OCI-LY1 (cell line): ENCODE data around the gene FAM168A.

Source experiments
- EZH2 ChIP-seq: fragments of 200-600 bp; sonication (generic), shearing (Covaris generic); IDR thresholded peaks from 2 replicates; pipeline ENCODE4 v1.8.0; 2017; ENCODE audit warnings: borderline replicate concordance, mixed run types, mild to moderate bottlenecking, antibody characterized with exemption, low read length, moderate library complexity, mixed read lengths
- TF ChIP-seq, protein P1 (sequence below): fragments of 200-600 bp; sonication (generic), shearing (Covaris generic); IDR thresholded peaks from 2 replicates; pipeline ENCODE4 v1.5.1; 2017; ENCODE audit warnings: mild to moderate bottlenecking, antibody characterized with exemption, low read length, moderate library complexity, mixed read lengths

- TF ChIP-seq, protein P1, sequence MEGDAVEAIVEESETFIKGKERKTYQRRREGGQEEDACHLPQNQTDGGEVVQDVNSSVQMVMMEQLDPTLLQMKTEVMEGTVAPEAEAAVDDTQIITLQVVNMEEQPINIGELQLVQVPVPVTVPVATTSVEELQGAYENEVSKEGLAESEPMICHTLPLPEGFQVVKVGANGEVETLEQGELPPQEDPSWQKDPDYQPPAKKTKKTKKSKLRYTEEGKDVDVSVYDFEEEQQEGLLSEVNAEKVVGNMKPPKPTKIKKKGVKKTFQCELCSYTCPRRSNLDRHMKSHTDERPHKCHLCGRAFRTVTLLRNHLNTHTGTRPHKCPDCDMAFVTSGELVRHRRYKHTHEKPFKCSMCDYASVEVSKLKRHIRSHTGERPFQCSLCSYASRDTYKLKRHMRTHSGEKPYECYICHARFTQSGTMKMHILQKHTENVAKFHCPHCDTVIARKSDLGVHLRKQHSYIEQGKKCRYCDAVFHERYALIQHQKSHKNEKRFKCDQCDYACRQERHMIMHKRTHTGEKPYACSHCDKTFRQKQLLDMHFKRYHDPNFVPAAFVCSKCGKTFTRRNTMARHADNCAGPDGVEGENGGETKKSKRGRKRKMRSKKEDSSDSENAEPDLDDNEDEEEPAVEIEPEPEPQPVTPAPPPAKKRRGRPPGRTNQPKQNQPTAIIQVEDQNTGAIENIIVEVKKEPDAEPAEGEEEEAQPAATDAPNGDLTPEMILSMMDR, result no peak
- TF ChIP-seq EZH2, result no peak
Measured at GRCh38 chr11:73556966-73557365, 40.9 kb downstream of the FAM168A start.
